H1 (cell line): ENCODE measurements around the gene FSTL4. TPM values are rescaled to one million over a fixed set of nuclear protein-coding genes. Genes with fewer than 3 reads are reported as not detected.

Experiments used
- CTCF ChIA-PET: fragments of 300-600 bp; sonication (Branson Sonifier 250); formaldehyde crosslinking; loops from one replicate; lab custom pipeline; 2021; ENCODE audit not compliant: partially characterized antibody; lab: Charles Lee
- POLR2A ChIA-PET: fragments of 300-600 bp; sonication (Branson Sonifier 250); formaldehyde crosslinking; loops from one replicate; lab custom pipeline; 2021; ENCODE audit warnings: inconsistent platforms; ENCODE audit not compliant: partially characterized antibody; lab: Charles Lee
- DNase-seq, 2 experiments: peaks; one replicate each; pipeline versions ENCODE4 v3.0.0 to v3.0.0-alpha.2; 2010 to 2022; ENCODE audit warnings: low spot score in 2 of 2, low read depth in 1 of 2, mixed read lengths in 1 of 2
- FAIRE-seq: peaks from 2 replicates; lab custom pipeline; 2011; peaks lifted over from hg19 to GRCh38; lab: Jason Lieb, UNC
- H2AFZ ChIP-seq: 2 replicates; pipeline ENCODE4 v1.8.1; 2012; ENCODE audit warnings: low read length, inconsistent platforms
- H2AK5ac ChIP-seq: 2 replicates; pipeline ENCODE4 v1.6.1; 2013; ENCODE audit warnings: low read depth, low read length
- H2BK120ac ChIP-seq: replicated peaks from 2 replicates; pipeline ENCODE3; 2013; ENCODE audit warnings: low read depth, low read length, inconsistent platforms
- H2BK12ac ChIP-seq: 2 replicates; pipeline ENCODE4 v1.6.1; 2013; ENCODE audit warnings: low read depth, low read length
- H2BK15ac ChIP-seq: 2 replicates; pipeline ENCODE4 v1.6.1; 2013; ENCODE audit warnings: low read length
- H2BK20ac ChIP-seq: 2 replicates; pipeline ENCODE4 v1.6.1; 2013; ENCODE audit warnings: low read length
- H2BK5ac ChIP-seq: 2 replicates; pipeline ENCODE4 v1.6.1; 2013; ENCODE audit warnings: low read depth, low read length
- H3K14ac ChIP-seq: 2 replicates; pipeline ENCODE4 v1.6.1; 2013; ENCODE audit warnings: inconsistent platforms; ENCODE audit not compliant: insufficient read length
- H3K18ac ChIP-seq: 2 replicates; pipeline ENCODE4 v1.6.1; 2013; ENCODE audit warnings: low read length; ENCODE audit errors: extremely low read depth
- H3K23ac ChIP-seq: 2 replicates; pipeline ENCODE4 v1.6.1; 2013; ENCODE audit warnings: inconsistent platforms; ENCODE audit not compliant: insufficient read length
- H3K23me2 ChIP-seq: 2 replicates; pipeline ENCODE4 v1.6.1; 2013; ENCODE audit warnings: low read depth, low read length
- H3K27ac ChIP-seq: 2 replicates; pipeline ENCODE4 v1.6.1; 2011; ENCODE audit warnings: low read depth, low read length, inconsistent platforms
- H3K27me3 ChIP-seq, 4 experiments: replicated peaks in 1 of 4; 1 replicate in 1 of 4; 2 replicates in 3 of 4; pipeline versions ENCODE4 v1.6.1 to v1.8.1; 2011 to 2013; ENCODE audit warnings: low read length in 3 of 4, mild to moderate bottlenecking in 3 of 4, inconsistent platforms in 2 of 4, mixed read lengths in 2 of 4, moderate library complexity in 1 of 4; ENCODE audit not compliant: control insufficient read depth in 3 of 4, insufficient read depth in 3 of 4; ENCODE audit errors: extremely low read depth in 1 of 4
- H3K36me3 ChIP-seq, 4 experiments: 2 replicates each; pipeline versions ENCODE4 v1.6.1 to v1.8.1; 2011 to 2013; ENCODE audit warnings: mild to moderate bottlenecking in 4 of 4, low read length in 3 of 4, moderate library complexity in 2 of 4, control low read depth in 1 of 4, inconsistent platforms in 1 of 4; ENCODE audit not compliant: insufficient read depth in 4 of 4, control insufficient read depth in 2 of 4
- H3K4ac ChIP-seq: replicated peaks from 2 replicates; pipeline ENCODE3; 2013; ENCODE audit warnings: low read length, low read depth, mixed read lengths, inconsistent platforms; ENCODE audit not compliant: insufficient read length
- H3K4me1 ChIP-seq, 4 experiments: replicated peaks in 1 of 4; 1 replicate in 1 of 4; 2 replicates in 3 of 4; pipeline versions ENCODE4 v1.6.1 to v1.8.1; 2011 to 2013; ENCODE audit warnings: low read length in 3 of 4, inconsistent platforms in 2 of 4, mixed read lengths in 1 of 4; ENCODE audit not compliant: insufficient read depth in 4 of 4, control insufficient read depth in 3 of 4
- H3K4me2 ChIP-seq, 2 experiments: 2 replicates each; pipeline versions ENCODE4 v1.6.1 to v1.8.1; 2011 to 2013; ENCODE audit warnings: low read depth in 2 of 2, low read length in 2 of 2, control low read depth in 1 of 2, inconsistent platforms in 1 of 2, mild to moderate bottlenecking in 1 of 2; ENCODE audit not compliant: insufficient read depth in 1 of 2
- H3K4me3 ChIP-seq, 4 experiments: fragments of 200-600, 300-600 bp in 1 of 4; sonication (generic), shearing (Covaris generic), sonication (Bioruptor Twin) in 1 of 4; 2 replicates each; pipeline versions ENCODE4 v1.5.1 to v1.8.1; 2011 to 2016; ENCODE audit warnings: low read length in 4 of 4, low read depth in 3 of 4, control low read depth in 2 of 4, inconsistent platforms in 2 of 4, mild to moderate bottlenecking in 2 of 4, mixed read lengths in 1 of 4, moderate library complexity in 1 of 4; ENCODE audit not compliant: insufficient read depth in 2 of 4; ENCODE audit errors: extremely low read depth in 1 of 4
- H3K56ac ChIP-seq: replicated peaks from 2 replicates; pipeline ENCODE3; 2013; ENCODE audit warnings: low read depth, mild to moderate bottlenecking, mixed read lengths, low read length, inconsistent platforms; ENCODE audit not compliant: insufficient read length
- H3K79me1 ChIP-seq: 2 replicates; pipeline ENCODE4 v1.6.1; 2013; ENCODE audit warnings: low read depth, low read length, control low read depth
- H3K79me2 ChIP-seq, 2 experiments: 2 replicates each; pipeline versions ENCODE4 v1.6.1 to v1.8.1; 2012 to 2013; ENCODE audit warnings: low read length in 2 of 2, mild to moderate bottlenecking in 2 of 2, inconsistent platforms in 1 of 2; ENCODE audit not compliant: insufficient read depth in 2 of 2, control insufficient read depth in 1 of 2
- H3K9ac ChIP-seq, 4 experiments: replicated peaks in 1 of 4; 1 replicate in 1 of 4; 2 replicates in 3 of 4; pipeline versions ENCODE4 v1.6.1 to v1.8.1; 2011 to 2013; ENCODE audit warnings: low read depth in 3 of 4, low read length in 3 of 4, control low read depth in 2 of 4, mild to moderate bottlenecking in 2 of 4, moderate library complexity in 2 of 4, inconsistent platforms in 1 of 4; ENCODE audit errors: extremely low read depth in 1 of 4
- H3K9me3 ChIP-seq, 2 experiments: 2 replicates each; pipeline versions ENCODE4 v1.6.1 to v1.8.1; 2012 to 2013; ENCODE audit warnings: mild to moderate bottlenecking in 2 of 2, moderate library complexity in 2 of 2, control low read depth in 1 of 2, inconsistent platforms in 1 of 2, low read depth in 1 of 2, low read length in 1 of 2, mixed read lengths in 1 of 2; ENCODE audit not compliant: insufficient read depth in 2 of 2
- H4K20me1 ChIP-seq, 2 experiments: replicated peaks in 1 of 2; 2 replicates each; pipeline versions ENCODE3 to v1.8.1; 2011 to 2013; ENCODE audit warnings: inconsistent platforms in 2 of 2, low read length in 2 of 2, mild to moderate bottlenecking in 1 of 2; ENCODE audit not compliant: insufficient read depth in 2 of 2, control insufficient read depth in 1 of 2
- H4K5ac ChIP-seq: 2 replicates; pipeline ENCODE4 v1.6.1; 2013; ENCODE audit warnings: low read length, low read depth, mixed read lengths, inconsistent platforms; ENCODE audit not compliant: insufficient read length
- H4K8ac ChIP-seq: 2 replicates; pipeline ENCODE4 v1.8.0; 2013; ENCODE audit warnings: mild to moderate bottlenecking, moderate library complexity, low read length, inconsistent platforms; ENCODE audit not compliant: insufficient read depth; ENCODE audit errors: extremely low read depth
- H4K91ac ChIP-seq: replicated peaks from 2 replicates; pipeline ENCODE3; 2013; ENCODE audit warnings: low read length, mixed read lengths, inconsistent platforms; ENCODE audit not compliant: insufficient read length
- HDAC6 ChIP-seq: IDR thresholded peaks from one replicate; pipeline ENCODE4 v1.7.1; 2012; ENCODE audit warnings: low read depth, mild to moderate bottlenecking, inconsistent platforms, low read length, moderate library complexity
- PHF8 ChIP-seq: fragments of 200-600 bp; sonication (generic); conservative IDR thresholded peaks from 2 replicates; pipeline ENCODE4 v1.7.1; 2012; ENCODE audit warnings: low read depth, mild to moderate bottlenecking, inconsistent platforms, low read length, moderate library complexity
- SIX5 ChIP-seq: IDR thresholded peaks from 2 replicates; pipeline ENCODE4 v1.6.1; 2011; ENCODE audit warnings: mild to moderate bottlenecking, low read depth, low read length
- WGBS, 2 experiments: shearing (Covaris generic) in 1 of 2; methylation state at CpG; one replicate each; pipeline versions ENCODE4 v1.1.6 to v1.1.7; 2013 to 2015; ENCODE audit warnings: low lambda C conversion rate in 2 of 2, mixed read lengths in 2 of 2, inconsistent platforms in 1 of 2, low coverage in 1 of 2, missing lambda C conversion rate in 1 of 2; ENCODE audit not compliant: insufficient replicate concordance in 2 of 2, insufficient coverage in 1 of 2, insufficient read length in 1 of 2; ENCODE audit errors: extremely low coverage in 1 of 2, missing lambda C conversion rate in 1 of 2; 5-methylcytosine and 5-hydroxymethylcytosine counted together
- polyA plus RNA-seq, 7 experiments: library from polyadenylated mRNA; depleted of rRNA in 3 of 7; stranded (reverse) in 5 of 7; unstranded in 2 of 7; fragments of >200 nt in 5 of 7; fragments of 200-250 nt in 2 of 7; gene quantifications; 1 replicate in 5 of 7; 2 replicates in 1 of 7; 4 replicates in 1 of 7; pipeline versions ENCODE4 v1.2.1 to v1.2.3, GENCODE V29; 2011 to 2013; ENCODE audit warnings: missing spikeins in 2 of 7, mixed read lengths in 2 of 7
- total RNA-seq: library from RNA; stranded (reverse); fragmentation: NEBNext Ultra II Directional; extraction: Animal tissue kit (Norgen Biotek cat#: 25700); gene quantifications from 2 replicates; pipeline ENCODE4 v1.2.1, GENCODE V29; 2021
- TF ChIP-seq, protein P1 (sequence below): IDR thresholded peaks from 2 replicates; pipeline ENCODE4 v1.6.1; 2012; ENCODE audit warnings: inconsistent platforms

The FSTL4 gene
- total and polyA plus RNA-seq, 2 of the 8 experiments (the other 6 are each of a cell fraction or from before 2014, with no cell fraction given), result 3.1 to 4.1 TPM

DNA sequence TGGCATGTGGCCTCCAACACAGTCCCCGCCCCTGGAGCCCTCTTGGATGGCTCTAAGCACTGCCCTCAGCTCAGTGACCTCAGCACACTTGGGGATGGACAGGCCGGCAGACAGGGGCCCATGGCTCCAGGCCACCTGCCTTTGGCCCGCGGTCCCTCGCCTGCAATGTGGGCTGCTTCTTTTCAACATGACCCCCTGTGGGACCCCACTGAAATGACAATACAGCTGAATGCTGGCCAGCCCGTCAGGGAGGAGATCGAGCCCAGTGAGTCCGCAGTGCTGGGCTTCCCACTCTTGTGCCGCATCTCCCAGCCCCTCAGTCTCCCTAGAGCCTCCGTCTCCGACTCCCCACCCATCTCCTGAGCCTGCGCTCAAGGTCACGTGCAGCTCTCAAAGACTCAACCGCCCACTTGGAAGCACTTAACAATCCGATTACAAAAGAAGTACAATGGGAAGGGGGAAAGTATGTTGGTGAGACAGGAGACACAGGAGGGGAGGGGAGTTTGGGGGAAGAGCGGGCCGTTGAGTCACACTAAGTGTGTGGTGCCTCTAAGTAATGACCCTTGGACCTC lies 321.6 kb downstream of the FSTL4 start:
- ChIA-PET POLR2A (no interaction called here), CTCF (interaction anchor here (0.9 to 2.1 kb wide), 11 partner anchors 12 to 179 kb away, joined by 3 to 5 read pairs (median 3); no protein-coding TSS in a partner anchor)
- no peak for FAIRE-seq
- Histone ChIP-seq H2BK12ac (no peak overlapping the region), H4K5ac (no peak overlapping the region), H3K4me1 (peaks cover 0 to 8% (median 0%) of the 10 kb centered on the region in 4 experiments; a peak in 2 of 7 replicates), H3K23ac (no peak overlapping the region), H2BK120ac (no peak overlapping the region), H3K27ac (no peak overlapping the region), H3K56ac (no peak overlapping the region), H3K9ac (no peak overlapping the region), H3K4me2 (no peak overlapping the region), H3K9me3 (no peaks in the 10 kb centered on the region), H3K23me2 (no peaks in the 10 kb centered on the region), H2BK20ac (no peak overlapping the region), H3K27me3 (no peaks in the 10 kb centered on the region), H3K79me1 (no peaks in the 10 kb centered on the region), H3K14ac (no peak overlapping the region), H3K4me3 (no peak overlapping the region), H4K8ac (no peak overlapping the region), H3K36me3 (no peaks in the 10 kb centered on the region), H2BK15ac (no peak overlapping the region), H4K91ac (no peak overlapping the region), H2AK5ac (no peak overlapping the region), H3K18ac (no peak overlapping the region), H4K20me1 (no peaks in the 10 kb centered on the region), H3K4ac (no peak overlapping the region), H2BK5ac (no peak overlapping the region), H3K79me2 (no peaks in the 10 kb centered on the region), H2AFZ (no peak overlapping the region)
- no peak for TF ChIP-seq PHF8
- no peak for TF ChIP-seq HDAC6
- TF ChIP-seq, protein P1, sequence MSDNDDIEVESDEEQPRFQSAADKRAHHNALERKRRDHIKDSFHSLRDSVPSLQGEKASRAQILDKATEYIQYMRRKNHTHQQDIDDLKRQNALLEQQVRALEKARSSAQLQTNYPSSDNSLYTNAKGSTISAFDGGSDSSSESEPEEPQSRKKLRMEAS, result 0 out of 2 replicates have a peak, but pooled peaks have one; percentile 46
- TF ChIP-seq SIX5, result no peak
- DNase-seq, result no peak
- WGBS, 2 experiments, result 69% methylated on average over 16 of the region's 17 CpGs; no CpG with 5 or more reads in 1 of the 2 experiments
